IMR-90 (cell line): Measurements from ENCODE around the gene ROCK2. TPM values are rescaled to one million over a fixed set of nuclear protein-coding genes. Genes with fewer than 3 reads are reported as not detected.

ENCODE experiments used
- ATAC-seq: fragments of 200-7000 bp; cut with Tn5 transposase; 2 replicates; pipeline ENCODE4 v1.9.1; 2020; ENCODE audit warnings: low read depth, mild to moderate bottlenecking, moderate library complexity
- BruUV-seq: library from RNA; stranded (reverse); fragments of 400-500 nt; replicated peaks from 2 replicates; lab custom pipeline; 2021; lab: Mats Ljungman, UMichigan
- CTCF ChIA-PET: fragments of 300-600 bp; formaldehyde crosslinking; extraction: SDS; loops from one replicate; lab custom pipeline; 2021; ENCODE audit warnings: antibody characterized with exemption; lab: Yijun Ruan, JAX
- POLR2A ChIA-PET: fragments of 300-600 bp; sonication (Branson Sonifier 250); formaldehyde crosslinking; loops from one replicate; lab custom pipeline; 2022; ENCODE audit warnings: antibody characterized with exemption; ENCODE audit not compliant: unreplicated experiment; lab: Charles Lee
- DNase-seq: peaks from one replicate; pipeline ENCODE4 v3.0.0; 2013
- H2AFZ ChIP-seq: replicated peaks from 2 replicates; pipeline ENCODE3; 2013; ENCODE audit warnings: low read length, mild to moderate bottlenecking; ENCODE audit not compliant: poor library complexity
- H2AK5ac ChIP-seq: 2 replicates; pipeline ENCODE4 v1.6.1; 2013; ENCODE audit warnings: low read depth, low read length, inconsistent platforms
- H2AK9ac ChIP-seq: replicated peaks from 2 replicates; pipeline ENCODE3; 2013; ENCODE audit warnings: mild to moderate bottlenecking, low read depth, low read length, moderate library complexity; ENCODE audit not compliant: poor library complexity
- H2BK120ac ChIP-seq: 2 replicates; pipeline ENCODE4 v1.6.1; 2013; ENCODE audit warnings: low read depth, low read length, inconsistent platforms
- H2BK15ac ChIP-seq: 3 replicates; pipeline ENCODE4 v1.6.1; 2013; ENCODE audit warnings: low read depth, low read length, inconsistent platforms
- H2BK20ac ChIP-seq: 2 replicates; pipeline ENCODE4 v1.6.1; 2013; ENCODE audit warnings: low read depth, mild to moderate bottlenecking, inconsistent platforms, low read length, moderate library complexity
- H2BK5ac ChIP-seq: 2 replicates; pipeline ENCODE4 v1.6.1; 2013; ENCODE audit warnings: mild to moderate bottlenecking, low read depth, low read length, inconsistent platforms; ENCODE audit not compliant: poor library complexity, severe bottlenecking
- H3K14ac ChIP-seq: replicated peaks from 2 replicates; pipeline ENCODE4 v1.6.1; 2013; ENCODE audit warnings: low read depth, low read length, inconsistent platforms
- H3K18ac ChIP-seq: 2 replicates; pipeline ENCODE4 v1.6.1; 2013; ENCODE audit warnings: low read depth, low read length, control low read depth
- H3K23ac ChIP-seq: 2 replicates; pipeline ENCODE4 v1.6.1; 2013; ENCODE audit warnings: low read depth, low read length, inconsistent platforms
- H3K27ac ChIP-seq: 2 replicates; pipeline ENCODE4 v1.5.1; 2013; ENCODE audit warnings: mild to moderate bottlenecking, control low read depth, low read length; ENCODE audit not compliant: insufficient read depth
- H3K27me3 ChIP-seq: 2 replicates; pipeline ENCODE4 v1.6.1; 2013; ENCODE audit warnings: low read length; ENCODE audit not compliant: control insufficient read depth, insufficient read depth
- H3K36me3 ChIP-seq: 2 replicates; pipeline ENCODE4 v1.6.1; 2013; ENCODE audit warnings: low read length, mixed read lengths; ENCODE audit not compliant: control insufficient read depth, insufficient read depth
- H3K4ac ChIP-seq: 2 replicates; pipeline ENCODE4 v1.6.1; 2013; ENCODE audit warnings: low read depth, low read length, inconsistent platforms
- H3K4me1 ChIP-seq: 2 replicates; pipeline ENCODE4 v1.6.1; 2013; ENCODE audit warnings: low read length, mixed read lengths; ENCODE audit not compliant: control insufficient read depth, insufficient read depth
- H3K4me2 ChIP-seq: 2 replicates; pipeline ENCODE4 v1.6.1; 2013; ENCODE audit warnings: low read depth, mild to moderate bottlenecking, control low read depth, low read length, moderate library complexity
- H3K4me3 ChIP-seq: 2 replicates; pipeline ENCODE4 v1.5.1; 2013; ENCODE audit warnings: low read depth, mild to moderate bottlenecking, control low read depth, low read length, moderate library complexity; ENCODE audit not compliant: insufficient read depth
- H3K56ac ChIP-seq: 2 replicates; pipeline ENCODE4 v1.6.1; 2013; ENCODE audit warnings: low read length, inconsistent platforms; ENCODE audit not compliant: insufficient read depth; ENCODE audit errors: extremely low read depth
- H3K79me1 ChIP-seq, 2 experiments: 2 replicates each; pipeline ENCODE4 v1.6.1; 2013; ENCODE audit warnings: low read length in 2 of 2, inconsistent platforms in 1 of 2, low read depth in 1 of 2
- H3K9ac ChIP-seq: 2 replicates; pipeline ENCODE4 v1.6.1; 2013; ENCODE audit warnings: low read depth, low read length, control low read depth
- H3K9me1 ChIP-seq: 2 replicates; pipeline ENCODE4 v1.6.1; 2013; ENCODE audit warnings: low read length, inconsistent platforms; ENCODE audit not compliant: insufficient read depth
- H3K9me3 ChIP-seq: 2 replicates; pipeline ENCODE4 v1.6.1; 2013; ENCODE audit warnings: low read length; ENCODE audit not compliant: control insufficient read depth, insufficient read depth
- H4K20me1 ChIP-seq: 2 replicates; pipeline ENCODE4 v1.6.1; 2013; ENCODE audit warnings: low read length, inconsistent platforms; ENCODE audit not compliant: insufficient read depth
- H4K5ac ChIP-seq: 2 replicates; pipeline ENCODE4 v1.6.1; 2013; ENCODE audit warnings: mild to moderate bottlenecking, low read depth, low read length, control low read depth
- H4K8ac ChIP-seq, 2 experiments: 2 replicates each; pipeline ENCODE4 v1.6.1; 2013; ENCODE audit warnings: low read depth in 2 of 2, low read length in 2 of 2, control low read depth in 1 of 2, inconsistent platforms in 1 of 2
- H4K91ac ChIP-seq: 2 replicates; pipeline ENCODE4 v1.6.1; 2013; ENCODE audit warnings: low read depth, low read length, inconsistent platforms; ENCODE audit not compliant: insufficient read depth
- CEBPB ChIP-seq: IDR thresholded peaks from 2 replicates; pipeline ENCODE4 v1.6.1; 2012; ENCODE audit warnings: low read depth, low read length, improper control_type of control experiment
- CHD1 ChIP-seq: IDR thresholded peaks from 2 replicates; pipeline ENCODE4 v1.6.1; 2012; ENCODE audit warnings: low read depth, low read length, improper control_type of control experiment
- ELK1 ChIP-seq: fragments of 150-350 bp; IDR thresholded peaks from 2 replicates; pipeline ENCODE4 v1.6.1; 2016; ENCODE audit warnings: low read depth, mild to moderate bottlenecking, low read length, moderate library complexity, borderline replicate concordance
- FOS ChIP-seq: fragments of 150-350 bp; IDR thresholded peaks from 2 replicates; pipeline ENCODE4 v1.6.1; 2016; ENCODE audit warnings: low read depth, low read length
- MAFK ChIP-seq: IDR thresholded peaks from 2 replicates; pipeline ENCODE4 v1.6.1; 2012; ENCODE audit warnings: low read depth, low read length, improper control_type of control experiment
- MAZ ChIP-seq: IDR thresholded peaks from 2 replicates; pipeline ENCODE4 v1.6.1; 2012; ENCODE audit warnings: low read depth, mild to moderate bottlenecking, low read length, improper control_type of control experiment, moderate library complexity, borderline replicate concordance
- NFE2L2 ChIP-seq: fragments of 150-350 bp; IDR thresholded peaks from 2 replicates; pipeline ENCODE4 v1.6.1; 2016; ENCODE audit warnings: low read depth, mild to moderate bottlenecking, low read length
- POLR2A ChIP-seq: IDR thresholded peaks from 2 replicates; pipeline ENCODE4 v1.6.1; 2012; ENCODE audit warnings: mild to moderate bottlenecking, low read depth, low read length
- RAD21 ChIP-seq: IDR thresholded peaks from 2 replicates; pipeline ENCODE4 v1.6.1; 2012; ENCODE audit warnings: low read length, improper control_type of control experiment
- RCOR1 ChIP-seq: IDR thresholded peaks from 2 replicates; pipeline ENCODE4 v1.6.1; 2012; ENCODE audit warnings: mild to moderate bottlenecking, low read length, improper control_type of control experiment; ENCODE audit not compliant: insufficient replicate concordance
- RFX5 ChIP-seq: IDR thresholded peaks from 2 replicates; pipeline ENCODE4 v1.8.0; 2012; ENCODE audit warnings: low read depth, mild to moderate bottlenecking, low read length, moderate library complexity
- SMC3 ChIP-seq: fragments of 150-350 bp; IDR thresholded peaks from 2 replicates; pipeline ENCODE4 v1.6.1; 2016; ENCODE audit warnings: low read depth, mild to moderate bottlenecking, antibody characterized with exemption, low read length, moderate library complexity
- WGBS, 2 experiments: methylation state at CpG; one replicate each; pipeline versions ENCODE4 v1.1.5 to v1.1.7; 2013; ENCODE audit warnings: missing lambda C conversion rate in 2 of 2; ENCODE audit not compliant: insufficient read length in 1 of 2; ENCODE audit errors: extremely low coverage in 2 of 2; 5-methylcytosine and 5-hydroxymethylcytosine counted together
- dilution Hi-C: fragments of 300-500 bp; cut with HindIII; formaldehyde crosslinking; loops from one replicate; pipeline ENCODE4 v1.14.3; 2018; ENCODE audit warnings: low sequenced_read_pairs; ENCODE audit not compliant: unreplicated experiment
- in situ Hi-C: fragments of 300-500 bp; cut with MboI; formaldehyde crosslinking; loops from 3 replicates; pipeline ENCODE4 v1.14.3; 2019; ENCODE audit warnings: low sequenced_read_pairs, inconsistent platforms, mixed read lengths
- intact Hi-C: fragments of 100-400 bp; cut with micrococcal nuclease; formaldehyde crosslinking; loops from 2 replicates; pipeline ENCODE4 v1.10.0; 2022
- polyA plus RNA-seq, 3 experiments: library from polyadenylated mRNA; depleted of rRNA; stranded (reverse); fragments of >200 nt; gene quantifications; 2 replicates each; pipeline ENCODE4 v1.2.3, GENCODE V29; 2012; ENCODE audit warnings: low replicate concordance in 1 of 3
- total RNA-seq: library from RNA; depleted of rRNA; stranded (reverse); fragments of >200 nt; gene quantifications from 2 replicates; pipeline ENCODE4 v1.2.3, GENCODE V29; 2012
- TF ChIP-seq, protein P1 (sequence below): conservative IDR thresholded peaks from 2 replicates; pipeline ENCODE4 v1.5.1; 2012; ENCODE audit warnings: mild to moderate bottlenecking, low read depth, low read length, improper control_type of control experiment
- TF ChIP-seq, protein P2 (sequence below): fragments of 150-350 bp; IDR thresholded peaks from 2 replicates; pipeline ENCODE4 v1.6.1; 2017; ENCODE audit warnings: mild to moderate bottlenecking, antibody characterized with exemption, low read length, low read depth

ROCK2 gene
- total and polyA plus RNA-seq, 2 of the 4 experiments (the other 2 are of a cell fraction): 9.0 to 28.3 TPM

DNA sequence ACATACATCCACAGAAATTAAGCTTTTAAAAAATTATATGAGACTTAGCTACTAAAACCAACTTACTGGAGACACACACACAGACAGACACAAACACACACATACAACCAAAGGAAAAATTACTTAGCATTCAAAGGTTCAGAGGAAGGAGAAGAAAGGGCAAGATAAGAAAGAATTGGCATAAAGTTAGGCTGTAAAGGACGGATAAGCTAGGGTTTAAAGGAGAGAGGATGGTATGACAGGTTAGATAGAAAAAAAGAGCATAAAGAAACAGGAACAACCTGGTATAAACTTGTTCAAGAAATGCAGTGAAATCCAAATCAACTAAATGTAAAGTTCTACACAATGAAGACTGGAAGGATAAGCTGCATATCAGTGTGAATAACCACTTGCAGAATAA is 115.7 kb downstream of the ROCK2 start:
- no peak overlapping the region for H4K91ac ChIP-seq
- H2AK5ac ChIP-seq: no peak overlapping the region
- no peak for DNase-seq
- H3K4me2 ChIP-seq: no peak overlapping the region
- no peaks in the 10 kb centered on the region for H3K27me3 ChIP-seq
- TF ChIP-seq ELK1 (no peak), RFX5 (no peak), CHD1 (no peak), RAD21 (no peak), CEBPB (no peak), NFE2L2 (no peak), RCOR1 (no peak), FOS (no peak), POLR2A (no peak), MAZ (no peak), MAFK (no peak), SMC3 (no peak)
- TF ChIP-seq, protein P1, sequence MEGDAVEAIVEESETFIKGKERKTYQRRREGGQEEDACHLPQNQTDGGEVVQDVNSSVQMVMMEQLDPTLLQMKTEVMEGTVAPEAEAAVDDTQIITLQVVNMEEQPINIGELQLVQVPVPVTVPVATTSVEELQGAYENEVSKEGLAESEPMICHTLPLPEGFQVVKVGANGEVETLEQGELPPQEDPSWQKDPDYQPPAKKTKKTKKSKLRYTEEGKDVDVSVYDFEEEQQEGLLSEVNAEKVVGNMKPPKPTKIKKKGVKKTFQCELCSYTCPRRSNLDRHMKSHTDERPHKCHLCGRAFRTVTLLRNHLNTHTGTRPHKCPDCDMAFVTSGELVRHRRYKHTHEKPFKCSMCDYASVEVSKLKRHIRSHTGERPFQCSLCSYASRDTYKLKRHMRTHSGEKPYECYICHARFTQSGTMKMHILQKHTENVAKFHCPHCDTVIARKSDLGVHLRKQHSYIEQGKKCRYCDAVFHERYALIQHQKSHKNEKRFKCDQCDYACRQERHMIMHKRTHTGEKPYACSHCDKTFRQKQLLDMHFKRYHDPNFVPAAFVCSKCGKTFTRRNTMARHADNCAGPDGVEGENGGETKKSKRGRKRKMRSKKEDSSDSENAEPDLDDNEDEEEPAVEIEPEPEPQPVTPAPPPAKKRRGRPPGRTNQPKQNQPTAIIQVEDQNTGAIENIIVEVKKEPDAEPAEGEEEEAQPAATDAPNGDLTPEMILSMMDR: no peak
- TF ChIP-seq, protein P2, sequence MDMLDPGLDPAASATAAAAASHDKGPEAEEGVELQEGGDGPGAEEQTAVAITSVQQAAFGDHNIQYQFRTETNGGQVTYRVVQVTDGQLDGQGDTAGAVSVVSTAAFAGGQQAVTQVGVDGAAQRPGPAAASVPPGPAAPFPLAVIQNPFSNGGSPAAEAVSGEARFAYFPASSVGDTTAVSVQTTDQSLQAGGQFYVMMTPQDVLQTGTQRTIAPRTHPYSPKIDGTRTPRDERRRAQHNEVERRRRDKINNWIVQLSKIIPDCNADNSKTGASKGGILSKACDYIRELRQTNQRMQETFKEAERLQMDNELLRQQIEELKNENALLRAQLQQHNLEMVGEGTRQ: no peak
- no peak overlapping the region for H3K27ac ChIP-seq
- H3K4ac ChIP-seq: no peak overlapping the region
- H2AFZ ChIP-seq: no peak overlapping the region
- H3K23ac ChIP-seq: no peak overlapping the region
- WGBS, 2 experiments: no CpG with 5 or more reads among the region's 1 CpG
- H3K18ac ChIP-seq: no peak overlapping the region
- intact Hi-C loops (loop anchor here (5.0 kb wide), 1 partner anchor 36 kb away; no protein-coding TSS in a partner anchor), in situ Hi-C loops (no loop called here), dilution Hi-C loops (no loop called here)
- ATAC-seq: no peak
- H2BK20ac ChIP-seq: no peak overlapping the region
- H3K9me3 ChIP-seq: no peaks in the 10 kb centered on the region
- H3K9me1 ChIP-seq: no peaks in the 10 kb centered on the region
- ChIA-PET CTCF (interaction anchor here (0.8 to 1.0 kb wide), 3 partner anchors 96 to 216 kb away, joined by 3 to 4 read pairs (median 3); a partner anchor contains a TSS), POLR2A (interaction anchor here (0.6 kb wide), 1 partner anchor 44 kb away, joined by 3 read pairs; no protein-coding TSS in a partner anchor)
- H2BK5ac ChIP-seq: no peak overlapping the region
- peaks cover 21 to 51% of the 10 kb centered on the region in 2 experiments for H3K79me1 ChIP-seq
- peaks cover 10% of the 10 kb centered on the region for H3K36me3 ChIP-seq
- no peak overlapping the region for H3K56ac ChIP-seq
- no peak overlapping the region for H2BK120ac ChIP-seq
- no peak overlapping the region for H2BK15ac ChIP-seq
- H3K4me3 ChIP-seq: no peak overlapping the region
- no peak overlapping the region for H2AK9ac ChIP-seq
- BruUV-seq: no TSS peak
- no peak overlapping the region for H3K14ac ChIP-seq
- no peak overlapping the region for H3K9ac ChIP-seq
- H4K20me1 ChIP-seq: peaks cover 3% of the 10 kb centered on the region; the same call in 1 of the 2 replicates
- no peak overlapping the region for H4K8ac ChIP-seq
- H3K4me1 ChIP-seq: no peaks in the 10 kb centered on the region
- H4K5ac ChIP-seq: no peak overlapping the region
